T-helper 2 cell (primary cell): ENCODE results near the gene SCAI.
"Not testable (repeated sequence)": the region's sequence is repeated elsewhere in the genome, so short reads cannot be mapped to it uniquely, and the experiment has no call there.

Experiments
- DNase-seq, 5 experiments: peaks; one replicate each; pipeline versions ENCODE4 v3.0.0 to v3.0.0-alpha.2; 2012 to 2022

SCAI gene

GRCh38 chr9:124940894-124941678, 202.2 kb downstream of the SCAI start, which contains the start of gene GOLGA1:
Gene GOLGA1 (minus strand): TSS chr9:124941083. CDS start chr9:124938711, 2,372 bp downstream.
- peak; percentile 88 to 95 (median 91) for DNase-seq

- DNase-seq, result peak in 1 of 5 experiments; percentile 3
Observed at GRCh38 chr9:124940521-124940893, 202.8 kb downstream of the SCAI start.

GRCh38 chr9:124939944-124940343, 203.4 kb downstream of the SCAI start:
- no peak for DNase-seq

- no peak for DNase-seq
Observed at GRCh38 chr9:124934290-124934689, 209.0 kb downstream of the SCAI start.

GRCh38 chr9:124932333-124932732, 211.0 kb downstream of the SCAI start:
- no peak for DNase-seq

GRCh38 chr9:124929464-124929863, 213.9 kb downstream of the SCAI start:
- DNase-seq, result peak in 1 of 5 experiments; percentile 76

- no peak for DNase-seq
Observed at GRCh38 chr9:124928116-124928515, 215.2 kb downstream of the SCAI start.

GRCh38 chr9:124920394-124920793, 222.9 kb downstream of the SCAI start:
- not testable (repeated sequence) for DNase-seq

- no peak for DNase-seq
Observed at GRCh38 chr9:124914753-124915405, 228.4 kb downstream of the SCAI start.

- no peak for DNase-seq
Observed at GRCh38 chr9:124913378-124913777, 229.9 kb downstream of the SCAI start.

GRCh38 chr9:124911766-124912165, 231.6 kb downstream of the SCAI start:
- no peak for DNase-seq

GRCh38 chr9:124908098-124908497, 235.2 kb downstream of the SCAI start:
- DNase-seq, result no peak

GRCh38 chr9:124906966-124907365, 236.4 kb downstream of the SCAI start:
- no peak for DNase-seq

- DNase-seq, result no peak
Observed at GRCh38 chr9:124899845-124900244, 243.5 kb downstream of the SCAI start.

GRCh38 chr9:124897570-124898460, 245.5 kb downstream of the SCAI start:
- DNase-seq, result no peak

GRCh38 chr9:124894741-124895170, 248.6 kb downstream of the SCAI start:
- DNase-seq, result peak in 3 of 5 experiments; percentile 25 to 67 (median 39)

GRCh38 chr9:124894035-124894740, 249.1 kb downstream of the SCAI start:
- DNase-seq, result no peak
